Osteoblast (primary cell): ENCODE results near the gene TOLLIP. TPM values are rescaled to one million over a fixed set of nuclear protein-coding genes. Genes with fewer than 3 reads are reported as not detected.

ENCODE experiments used
- DNase-seq: peaks from one replicate; pipeline ENCODE4 v3.0.0; 2011; ENCODE audit warnings: low spot score, mixed read lengths; ENCODE audit not compliant: insufficient read length; ENCODE audit errors: missing footprints
- H2AFZ ChIP-seq: 2 replicates; pipeline ENCODE4 v1.6.0; 2011; ENCODE audit warnings: mild to moderate bottlenecking, low read length
- H3K27ac ChIP-seq: 2 replicates; pipeline ENCODE4 v1.5.1; 2011; ENCODE audit warnings: mild to moderate bottlenecking, low read depth, low read length, moderate library complexity
- H3K27me3 ChIP-seq: 2 replicates; pipeline ENCODE4 v1.6.0; 2012; ENCODE audit warnings: mild to moderate bottlenecking, control low read depth, inconsistent platforms, low read length, moderate library complexity; ENCODE audit not compliant: insufficient read depth
- H3K36me3 ChIP-seq: 2 replicates; pipeline ENCODE4 v1.5.1; 2011; ENCODE audit warnings: mild to moderate bottlenecking, low read length, control low read depth, moderate library complexity; ENCODE audit not compliant: insufficient read depth
- H3K4me1 ChIP-seq: 2 replicates; pipeline ENCODE4 v1.5.1; 2011; ENCODE audit warnings: mild to moderate bottlenecking, low read length, control low read depth, moderate library complexity; ENCODE audit not compliant: insufficient read depth
- H3K4me2 ChIP-seq: 2 replicates; pipeline ENCODE4 v1.6.0; 2011; ENCODE audit warnings: mild to moderate bottlenecking, low read length; ENCODE audit not compliant: insufficient read depth
- H3K4me3 ChIP-seq: fragments of 200-600 bp; sonication (generic); 3 replicates; pipeline ENCODE4 v1.5.1; 2012; ENCODE audit warnings: mild to moderate bottlenecking, low read length, inconsistent platforms; ENCODE audit not compliant: insufficient read depth
- H3K79me2 ChIP-seq: 2 replicates; pipeline ENCODE4 v1.6.0; 2012; ENCODE audit warnings: mild to moderate bottlenecking, low read length, control low read depth, inconsistent platforms; ENCODE audit not compliant: insufficient read depth
- H3K9me3 ChIP-seq: 2 replicates; pipeline ENCODE4 v1.5.1; 2011; ENCODE audit warnings: low read depth, low read length, control low read depth
- H4K20me1 ChIP-seq: 2 replicates; pipeline ENCODE4 v1.6.0; 2012; ENCODE audit warnings: mild to moderate bottlenecking, low read length, control low read depth; ENCODE audit not compliant: insufficient read depth
- CTCF ChIP-seq: IDR thresholded peaks from 2 replicates; pipeline ENCODE4 v1.5.1; 2011; ENCODE audit warnings: mild to moderate bottlenecking, low read depth, low read length, moderate library complexity; ENCODE audit errors: extremely low read depth
- total RNA-seq: library from RNA; depleted of rRNA; stranded (reverse); fragments of >200 nt; gene quantifications from 2 replicates; pipeline ENCODE4 v1.2.3, GENCODE V29; 2012

The TOLLIP gene
- total RNA-seq, 1 donor = 30.8 TPM

GRCh38 chr11:1340111-1340510 lies 30.7 kb upstream of the TOLLIP start:
- Histone ChIP-seq H2AFZ (no peak overlapping the region), H3K4me1 (peaks cover 6% of the 10 kb centered on the region), H3K4me2 (no peak overlapping the region), H4K20me1 (no peaks in the 10 kb centered on the region), H3K4me3 (no peak overlapping the region), H3K79me2 (no peaks in the 10 kb centered on the region), H3K9me3 (no peaks in the 10 kb centered on the region), H3K27me3 (no peaks in the 10 kb centered on the region), H3K36me3 (no peaks in the 10 kb centered on the region), H3K27ac (no peak overlapping the region)
- no peak for TF ChIP-seq CTCF
- DNase-seq = no peak

GRCh38 chr11:1339066-1339675 lies 29.7 kb upstream of the TOLLIP start:
- Histone ChIP-seq H3K9me3 (no peaks in the 10 kb centered on the region), H3K36me3 (no peaks in the 10 kb centered on the region), H3K27ac (no peak overlapping the region), H3K4me2 (no peak overlapping the region), H3K79me2 (no peaks in the 10 kb centered on the region), H3K4me3 (no peak overlapping the region), H4K20me1 (no peaks in the 10 kb centered on the region), H2AFZ (no peak overlapping the region), H3K4me1 (peaks cover 6% of the 10 kb centered on the region), H3K27me3 (no peaks in the 10 kb centered on the region)
- no peak for TF ChIP-seq CTCF
- no peak for DNase-seq

GRCh38 chr11:1338201-1339065 lies 29.0 kb upstream of the TOLLIP start:
- Histone ChIP-seq H3K27ac (no peak overlapping the region), H3K4me2 (no peak overlapping the region), H2AFZ (no peak overlapping the region), H3K27me3 (no peaks in the 10 kb centered on the region), H3K4me1 (peaks cover 6% of the 10 kb centered on the region), H3K36me3 (no peaks in the 10 kb centered on the region), H4K20me1 (no peaks in the 10 kb centered on the region), H3K79me2 (no peaks in the 10 kb centered on the region), H3K9me3 (peaks cover 3% of the 10 kb centered on the region), H3K4me3 (no peak overlapping the region)
- no peak for DNase-seq
- no peak for TF ChIP-seq CTCF

GRCh38 chr11:1337647-1338007 lies 28.2 kb upstream of the TOLLIP start:
- Histone ChIP-seq H3K27ac (no peak overlapping the region), H3K27me3 (no peaks in the 10 kb centered on the region), H3K79me2 (no peaks in the 10 kb centered on the region), H3K4me2 (no peak overlapping the region), H4K20me1 (no peaks in the 10 kb centered on the region), H3K36me3 (no peaks in the 10 kb centered on the region), H2AFZ (no peak overlapping the region), H3K9me3 (peaks cover 3% of the 10 kb centered on the region), H3K4me3 (no peak overlapping the region), H3K4me1 (peaks cover 6% of the 10 kb centered on the region)
- DNase-seq = no peak
- TF ChIP-seq CTCF = no peak
